ENCODE data around the gene KCNRG. TPM values are rescaled to one million over a fixed set of nuclear protein-coding genes. Genes with fewer than 3 reads are reported as not detected.

The KCNRG gene
- total and polyA plus RNA-seq, 2 experiments from 2014 or later, result 0.60 TPM; not detected in 1

DNA sequence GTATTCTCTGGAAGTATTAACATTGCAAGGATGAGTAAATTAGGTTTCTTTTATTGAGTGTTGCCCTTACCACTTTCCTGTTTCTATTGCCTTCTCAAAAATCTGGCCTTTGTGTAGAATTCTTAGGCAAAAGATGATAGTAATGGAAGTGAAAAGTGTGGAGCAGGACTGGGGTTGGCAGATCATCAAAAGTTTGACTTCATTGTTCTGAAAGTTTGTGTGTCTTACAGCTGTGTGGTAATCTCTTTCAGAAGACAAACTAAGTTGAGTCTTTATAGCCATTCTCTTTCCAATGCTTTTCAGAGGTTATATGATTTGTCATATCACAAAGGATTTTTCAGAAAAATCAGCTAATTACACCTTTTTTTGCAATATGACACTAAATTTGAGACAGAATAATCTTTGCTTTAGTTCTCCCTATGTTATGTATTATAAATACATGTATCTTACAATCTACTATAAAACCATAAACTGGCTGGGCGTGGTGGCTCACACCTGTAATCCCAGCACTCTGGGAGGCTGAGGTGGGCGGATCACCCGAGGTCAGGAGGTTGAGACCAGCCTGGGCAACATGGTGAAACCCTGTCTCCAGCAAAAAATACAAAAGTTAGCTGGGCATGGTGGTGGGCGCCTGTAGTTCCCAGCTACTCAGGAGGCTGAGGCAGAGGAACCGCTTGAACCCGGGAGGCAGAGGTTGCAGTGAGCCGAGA is 8.7 kb upstream of the KCNRG start (continued):
- TF ChIP-seq ZNF462 (CRISPR knock-in tag; IDR thresholded peaks at IDR 0.05) (no peak), ZNF331 (CRISPR knock-in tag; IDR thresholded peaks at IDR 0.05; ENCODE audit: low read depth) (no peak), ZNF114 (CRISPR knock-in tag; IDR thresholded peaks at IDR 0.05) (no peak), STAT1 (IDR thresholded peaks at IDR 0.05; ENCODE audit: unreplicated experiment) (no peak), EZH2 (IDR thresholded peaks at IDR 0.05; ENCODE audit: low read depth, unreplicated experiment) (no peak), NANOG (IDR thresholded peaks at IDR 0.05; ENCODE audit: borderline replicate concordance) (no peak)
- TF ChIP-seq, protein P1, sequence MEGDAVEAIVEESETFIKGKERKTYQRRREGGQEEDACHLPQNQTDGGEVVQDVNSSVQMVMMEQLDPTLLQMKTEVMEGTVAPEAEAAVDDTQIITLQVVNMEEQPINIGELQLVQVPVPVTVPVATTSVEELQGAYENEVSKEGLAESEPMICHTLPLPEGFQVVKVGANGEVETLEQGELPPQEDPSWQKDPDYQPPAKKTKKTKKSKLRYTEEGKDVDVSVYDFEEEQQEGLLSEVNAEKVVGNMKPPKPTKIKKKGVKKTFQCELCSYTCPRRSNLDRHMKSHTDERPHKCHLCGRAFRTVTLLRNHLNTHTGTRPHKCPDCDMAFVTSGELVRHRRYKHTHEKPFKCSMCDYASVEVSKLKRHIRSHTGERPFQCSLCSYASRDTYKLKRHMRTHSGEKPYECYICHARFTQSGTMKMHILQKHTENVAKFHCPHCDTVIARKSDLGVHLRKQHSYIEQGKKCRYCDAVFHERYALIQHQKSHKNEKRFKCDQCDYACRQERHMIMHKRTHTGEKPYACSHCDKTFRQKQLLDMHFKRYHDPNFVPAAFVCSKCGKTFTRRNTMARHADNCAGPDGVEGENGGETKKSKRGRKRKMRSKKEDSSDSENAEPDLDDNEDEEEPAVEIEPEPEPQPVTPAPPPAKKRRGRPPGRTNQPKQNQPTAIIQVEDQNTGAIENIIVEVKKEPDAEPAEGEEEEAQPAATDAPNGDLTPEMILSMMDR (conservative IDR thresholded peaks at IDR 0.05; ENCODE audit: low read depth in 2 of 2), result no peak
- TF ChIP-seq, protein P2, sequence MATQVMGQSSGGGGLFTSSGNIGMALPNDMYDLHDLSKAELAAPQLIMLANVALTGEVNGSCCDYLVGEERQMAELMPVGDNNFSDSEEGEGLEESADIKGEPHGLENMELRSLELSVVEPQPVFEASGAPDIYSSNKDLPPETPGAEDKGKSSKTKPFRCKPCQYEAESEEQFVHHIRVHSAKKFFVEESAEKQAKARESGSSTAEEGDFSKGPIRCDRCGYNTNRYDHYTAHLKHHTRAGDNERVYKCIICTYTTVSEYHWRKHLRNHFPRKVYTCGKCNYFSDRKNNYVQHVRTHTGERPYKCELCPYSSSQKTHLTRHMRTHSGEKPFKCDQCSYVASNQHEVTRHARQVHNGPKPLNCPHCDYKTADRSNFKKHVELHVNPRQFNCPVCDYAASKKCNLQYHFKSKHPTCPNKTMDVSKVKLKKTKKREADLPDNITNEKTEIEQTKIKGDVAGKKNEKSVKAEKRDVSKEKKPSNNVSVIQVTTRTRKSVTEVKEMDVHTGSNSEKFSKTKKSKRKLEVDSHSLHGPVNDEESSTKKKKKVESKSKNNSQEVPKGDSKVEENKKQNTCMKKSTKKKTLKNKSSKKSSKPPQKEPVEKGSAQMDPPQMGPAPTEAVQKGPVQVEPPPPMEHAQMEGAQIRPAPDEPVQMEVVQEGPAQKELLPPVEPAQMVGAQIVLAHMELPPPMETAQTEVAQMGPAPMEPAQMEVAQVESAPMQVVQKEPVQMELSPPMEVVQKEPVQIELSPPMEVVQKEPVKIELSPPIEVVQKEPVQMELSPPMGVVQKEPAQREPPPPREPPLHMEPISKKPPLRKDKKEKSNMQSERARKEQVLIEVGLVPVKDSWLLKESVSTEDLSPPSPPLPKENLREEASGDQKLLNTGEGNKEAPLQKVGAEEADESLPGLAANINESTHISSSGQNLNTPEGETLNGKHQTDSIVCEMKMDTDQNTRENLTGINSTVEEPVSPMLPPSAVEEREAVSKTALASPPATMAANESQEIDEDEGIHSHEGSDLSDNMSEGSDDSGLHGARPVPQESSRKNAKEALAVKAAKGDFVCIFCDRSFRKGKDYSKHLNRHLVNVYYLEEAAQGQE (IDR thresholded peaks at IDR 0.05; ENCODE audit: unreplicated experiment), result no peak
